Stimulated activated effector memory CD8-positive, alpha-beta T cell treated with anti-CD3 and anti-CD28 coated beads, Interleukin-12 subunit alpha, Interleukin-12 subunit beta, amount 100 ng/mL, for 72 hours (primary cell): ENCODE data around the gene CCNA1.

Source experiments
- ATAC-seq: fragments of 150-1000 bp; cut with Tn5 transposase; 2 replicates; pipeline ENCODE4 v1.10.0; 2021
- DNase-seq, 2 donors: peaks; one replicate each; pipeline ENCODE4 v3.0.0; 2021 to 2022; ENCODE audit warnings: low spot score in 2 of 2
- H3K27ac Mint-ChIP-seq: one replicate; pipeline ENCODE4 v1.8.0; 2022; ENCODE audit warnings: mild to moderate bottlenecking, mixed read lengths
- H3K36me3 Mint-ChIP-seq: one replicate; pipeline ENCODE4 v1.8.0; 2022; ENCODE audit warnings: mild to moderate bottlenecking, mixed read lengths
- H3K4me1 Mint-ChIP-seq: one replicate; pipeline ENCODE4 v1.8.0; 2022; ENCODE audit warnings: mixed read lengths
- H3K4me3 Mint-ChIP-seq: one replicate; pipeline ENCODE4 v1.8.0; 2022; ENCODE audit warnings: mild to moderate bottlenecking, mixed read lengths
- H3K9me3 Mint-ChIP-seq: one replicate; pipeline ENCODE4 v1.8.0; 2022; ENCODE audit warnings: mixed read lengths

The CCNA1 gene

DNA sequence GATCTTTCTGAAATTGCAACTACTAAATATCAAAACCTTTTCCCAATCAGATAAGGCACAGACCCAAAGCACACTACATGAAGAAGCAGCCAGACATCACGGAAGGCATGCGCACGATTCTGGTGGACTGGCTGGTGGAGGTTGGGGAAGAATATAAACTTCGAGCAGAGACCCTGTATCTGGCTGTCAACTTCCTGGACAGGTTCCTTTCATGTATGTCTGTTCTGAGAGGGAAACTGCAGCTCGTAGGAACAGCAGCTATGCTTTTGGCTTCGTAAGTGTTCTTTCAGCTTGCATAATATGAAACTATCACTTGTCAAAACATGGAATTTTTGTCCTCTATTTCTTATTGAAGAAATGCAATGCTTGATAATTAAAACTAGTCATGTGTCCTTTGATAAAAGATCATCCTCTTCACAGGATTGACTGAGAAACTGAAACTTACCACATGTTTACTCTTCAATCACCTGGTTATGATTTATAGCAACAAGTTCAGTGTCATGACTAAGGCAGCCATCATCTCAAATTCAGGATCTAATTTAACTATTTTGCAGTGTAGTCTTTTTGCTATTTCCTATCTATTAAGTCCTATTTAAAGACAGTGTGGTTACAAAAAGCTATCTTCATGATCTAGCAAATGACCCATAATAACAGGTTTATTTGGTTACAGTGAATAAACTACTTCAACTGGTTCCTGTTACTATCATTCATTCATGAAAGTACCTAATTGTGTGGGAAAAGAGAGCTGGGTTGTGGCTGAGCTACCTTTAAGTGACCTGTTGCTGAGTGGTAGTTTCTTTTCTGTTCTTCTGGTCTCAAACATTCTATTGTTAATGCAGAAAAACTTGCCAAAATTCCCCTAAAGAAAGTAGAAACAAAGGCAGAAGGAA lies 6.5 kb downstream of the CCNA1 start:
- no peak overlapping the region for H3K27ac Mint-ChIP-seq
- H3K4me3 Mint-ChIP-seq = no peak overlapping the region
- no peaks in the 10 kb centered on the region for H3K4me1 Mint-ChIP-seq
- no peaks in the 10 kb centered on the region for H3K36me3 Mint-ChIP-seq
- ATAC-seq (no peak), DNase-seq (no peak)
- peaks cover 4% of the 10 kb centered on the region for H3K9me3 Mint-ChIP-seq

DNA sequence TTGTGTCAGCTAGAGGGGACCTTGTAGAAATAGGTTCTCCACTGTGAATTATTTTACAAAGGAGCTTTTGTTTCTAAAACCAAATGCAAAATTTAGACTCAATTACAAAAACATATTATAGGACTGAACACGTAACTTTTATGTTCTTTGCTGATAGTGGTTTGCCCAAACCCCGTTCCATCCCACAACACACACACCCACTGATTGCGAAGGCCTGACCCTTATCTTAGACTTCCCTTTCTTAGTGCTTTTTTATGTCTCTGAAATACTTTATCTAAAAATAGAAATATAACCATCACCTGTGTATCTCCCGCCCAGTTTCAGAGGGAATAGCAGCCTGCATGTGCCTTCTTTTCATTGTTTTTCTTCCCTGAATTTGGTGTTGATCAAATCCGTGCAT lies 13.0 kb downstream of the CCNA1 start:
- Mint-ChIP-seq H3K4me3 (no peak overlapping the region), H3K27ac (no peak overlapping the region), H3K4me1 (no peaks in the 10 kb centered on the region), H3K9me3 (no peaks in the 10 kb centered on the region), H3K36me3 (no peaks in the 10 kb centered on the region)
- DNase-seq (no peak), ATAC-seq (no peak)

DNA sequence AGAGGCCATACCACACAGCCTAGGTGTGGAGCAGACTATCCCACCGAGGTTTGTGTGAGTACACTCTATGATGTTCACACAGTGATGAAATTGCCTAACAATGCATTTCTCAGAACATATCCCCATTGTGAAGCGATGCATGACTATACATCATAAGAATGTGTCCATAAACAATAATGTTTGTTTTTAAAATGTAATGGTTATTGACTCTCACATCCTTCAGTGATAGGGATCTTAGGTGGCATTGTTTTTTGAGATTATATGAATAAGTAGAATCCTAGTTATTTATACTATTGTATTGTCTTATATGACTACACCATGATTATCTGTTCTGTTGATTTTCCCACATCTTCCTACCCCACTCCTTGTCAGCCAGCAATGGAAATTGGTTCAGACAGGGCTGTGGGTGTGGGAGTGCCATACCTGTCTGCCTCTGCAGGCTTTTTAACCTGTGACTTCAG lies 13.6 kb downstream of the CCNA1 start:
- Mint-ChIP-seq H3K36me3 (no peaks in the 10 kb centered on the region), H3K4me3 (no peak overlapping the region), H3K9me3 (no peaks in the 10 kb centered on the region), H3K27ac (no peak overlapping the region), H3K4me1 (no peaks in the 10 kb centered on the region)
- ATAC-seq = no peak
- no peak for DNase-seq

DNA sequence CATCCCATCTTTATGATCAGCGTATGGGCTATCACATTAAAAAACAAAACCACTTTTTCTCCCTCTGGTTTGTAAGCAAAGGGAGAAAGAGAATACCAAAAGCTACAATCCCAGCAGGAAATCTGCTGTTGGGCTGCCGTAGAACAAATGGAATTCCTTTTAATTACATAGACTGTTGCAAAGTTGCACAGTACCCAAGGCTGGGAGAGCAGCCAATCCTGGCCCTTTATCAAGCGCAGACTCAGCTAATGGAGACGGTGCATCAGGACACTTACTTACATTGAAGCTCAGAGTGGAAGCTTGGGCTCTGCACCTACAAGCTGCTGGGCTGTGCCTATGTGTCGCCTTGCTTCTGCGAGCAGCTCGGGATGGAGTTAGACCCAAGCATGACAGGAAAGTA lies 15.2 kb downstream of the CCNA1 start:
- H3K36me3 Mint-ChIP-seq = no peaks in the 10 kb centered on the region

DNA sequence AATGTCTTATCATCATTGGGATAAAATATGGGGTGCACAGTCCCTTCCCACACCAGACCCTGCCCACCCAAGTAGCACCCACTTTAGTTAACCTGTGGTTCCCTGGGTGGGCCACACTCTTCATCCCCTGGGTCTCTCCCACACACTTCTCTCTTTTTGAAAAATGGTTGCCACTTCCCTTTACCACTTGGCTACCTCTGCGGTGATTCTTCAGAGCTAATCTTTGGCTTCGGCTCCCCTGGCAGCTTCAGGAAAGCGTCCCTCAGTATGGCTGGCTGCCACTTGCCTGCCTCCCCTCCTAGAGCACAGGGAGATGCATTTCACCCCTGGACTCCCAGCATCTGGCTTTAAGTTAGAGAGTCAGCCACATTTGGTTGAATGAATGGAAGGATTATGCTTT lies 18.2 kb downstream of the CCNA1 start:
- no peak for ATAC-seq
- DNase-seq = no peak
- no peak overlapping the region for H3K27ac Mint-ChIP-seq
- H3K36me3 Mint-ChIP-seq = no peaks in the 10 kb centered on the region
- H3K4me3 Mint-ChIP-seq = no peak overlapping the region
- no peaks in the 10 kb centered on the region for H3K4me1 Mint-ChIP-seq
- peaks cover 4% of the 10 kb centered on the region for H3K9me3 Mint-ChIP-seq

More for the DNA sequence above, 15.2 kb downstream of the CCNA1 start:
- Mint-ChIP-seq H3K27ac (no peak overlapping the region), H3K4me3 (no peak overlapping the region), H3K9me3 (peaks cover 4% of the 10 kb centered on the region), H3K4me1 (no peaks in the 10 kb centered on the region)
- DNase-seq (no peak), ATAC-seq (no peak)

DNA sequence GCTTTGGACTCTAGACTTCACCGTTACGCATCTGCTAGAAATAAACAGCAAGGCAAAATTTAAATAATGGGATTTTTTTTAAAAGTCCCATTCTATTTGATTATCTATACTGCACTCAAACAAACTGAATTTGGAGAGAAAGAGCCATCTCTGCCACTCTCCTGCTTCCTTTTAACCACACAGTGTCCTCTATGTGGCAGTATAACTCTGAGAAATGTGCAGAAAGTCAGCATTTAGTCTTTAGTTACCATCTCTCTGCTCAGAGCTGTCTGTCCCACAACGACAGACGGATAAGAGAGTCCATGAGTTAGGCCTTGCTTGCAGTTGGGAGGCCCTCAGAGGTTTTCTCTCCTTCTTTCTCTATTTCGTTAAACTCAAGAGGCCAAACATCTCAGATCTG lies 21.2 kb downstream of the CCNA1 start:
- Mint-ChIP-seq H3K4me3 (no peak overlapping the region), H3K27ac (no peak overlapping the region), H3K36me3 (no peaks in the 10 kb centered on the region), H3K4me1 (no peaks in the 10 kb centered on the region), H3K9me3 (peaks cover 4% of the 10 kb centered on the region)
- no peak for ATAC-seq
- DNase-seq = no peak

DNA sequence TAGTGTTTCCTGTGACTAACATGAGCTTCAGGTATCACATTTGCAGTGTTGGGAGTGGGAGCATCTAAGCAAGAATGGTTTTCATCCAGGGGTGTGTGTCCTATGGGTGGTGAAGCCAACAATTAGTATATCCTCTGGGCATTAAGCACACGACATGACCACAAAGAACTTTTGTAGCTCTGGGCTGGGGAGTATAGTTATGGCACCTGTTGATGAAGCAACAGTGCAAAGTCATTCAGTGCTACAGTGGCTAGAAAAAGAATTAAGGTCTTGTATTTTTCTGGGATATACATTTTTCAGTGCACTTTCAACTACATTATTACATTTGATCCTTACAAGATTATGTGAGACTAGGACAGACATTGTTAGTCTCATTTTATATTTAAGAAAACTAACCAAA lies 21.8 kb downstream of the CCNA1 start:
- Mint-ChIP-seq H3K4me3 (no peak overlapping the region), H3K36me3 (no peaks in the 10 kb centered on the region)
- no peak for ATAC-seq

DNA sequence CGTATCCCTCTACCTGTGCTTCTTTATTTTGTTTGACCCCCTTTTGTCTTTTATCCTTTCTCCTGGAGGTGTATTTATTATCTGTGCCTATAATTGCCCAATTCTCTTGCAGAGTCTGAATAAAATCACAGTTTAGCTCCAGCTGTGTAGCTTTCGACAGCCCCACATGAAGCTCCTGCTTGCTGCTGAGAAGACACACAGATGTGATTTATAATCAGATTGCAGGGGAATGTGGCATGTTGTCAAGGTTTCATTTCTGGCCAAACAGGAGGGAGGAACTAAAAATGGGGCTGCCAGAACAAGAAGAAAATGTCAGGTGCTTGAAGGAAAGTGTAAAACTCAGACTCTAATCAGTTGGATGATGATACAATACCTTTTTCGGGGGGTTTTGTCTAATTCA lies 22.7 kb downstream of the CCNA1 start:
- Mint-ChIP-seq H3K9me3 (peaks cover 7% of the 10 kb centered on the region), H3K4me1 (no peaks in the 10 kb centered on the region), H3K36me3 (no peaks in the 10 kb centered on the region), H3K4me3 (no peak overlapping the region), H3K27ac (no peak overlapping the region)
- DNase-seq = no peak
- no peak for ATAC-seq

More for the DNA sequence above, 21.8 kb downstream of the CCNA1 start:
- no peaks in the 10 kb centered on the region for H3K4me1 Mint-ChIP-seq
- H3K9me3 Mint-ChIP-seq = peaks cover 4% of the 10 kb centered on the region
- no peak overlapping the region for H3K27ac Mint-ChIP-seq
- no peak for DNase-seq

DNA sequence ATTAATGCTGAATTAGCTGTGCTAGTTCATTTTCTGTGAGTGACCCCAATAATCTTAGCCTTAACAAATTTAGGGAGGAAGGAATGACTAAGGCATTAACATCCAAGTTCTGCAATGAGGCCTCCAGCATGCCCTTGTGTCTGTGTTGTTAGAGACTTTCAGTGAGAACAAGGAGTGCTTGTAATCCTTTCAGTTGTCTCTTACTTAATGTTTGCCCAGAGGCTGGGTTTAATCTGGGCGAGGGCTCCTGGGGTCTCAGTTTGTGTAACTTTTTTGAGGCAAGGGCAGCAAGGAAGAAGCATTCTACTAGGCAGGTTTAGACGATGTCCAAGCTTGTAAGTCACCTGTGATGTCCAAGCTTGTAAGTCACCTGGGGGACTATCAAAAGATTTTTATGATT lies 24.3 kb downstream of the CCNA1 start:
- no peaks in the 10 kb centered on the region for H3K36me3 Mint-ChIP-seq
- DNase-seq (no peak), ATAC-seq (no peak)
- no peak overlapping the region for H3K27ac Mint-ChIP-seq
- no peaks in the 10 kb centered on the region for H3K4me1 Mint-ChIP-seq
- peaks cover 7% of the 10 kb centered on the region for H3K9me3 Mint-ChIP-seq
- H3K4me3 Mint-ChIP-seq = no peak overlapping the region

DNA sequence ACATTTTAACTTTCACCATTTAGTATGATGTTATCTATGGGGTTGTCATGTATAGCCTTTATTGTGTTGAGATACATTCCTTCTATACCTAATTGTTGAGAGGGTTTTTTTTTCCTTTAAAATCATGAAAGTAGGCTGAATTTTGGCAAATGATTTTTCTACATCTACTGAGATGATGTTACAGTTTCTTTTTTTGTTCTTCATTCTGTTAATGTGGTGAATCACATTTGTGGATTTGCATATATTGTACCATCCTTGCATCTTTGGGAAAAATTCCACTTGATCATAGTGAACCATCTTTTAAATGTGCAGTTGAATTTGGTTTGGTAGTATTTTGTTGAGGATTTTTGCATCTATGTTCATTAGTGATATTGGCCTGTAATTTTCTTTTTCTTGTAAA lies 29.2 kb downstream of the CCNA1 start:
- DNase-seq (no peak), ATAC-seq (no peak)

DNA sequence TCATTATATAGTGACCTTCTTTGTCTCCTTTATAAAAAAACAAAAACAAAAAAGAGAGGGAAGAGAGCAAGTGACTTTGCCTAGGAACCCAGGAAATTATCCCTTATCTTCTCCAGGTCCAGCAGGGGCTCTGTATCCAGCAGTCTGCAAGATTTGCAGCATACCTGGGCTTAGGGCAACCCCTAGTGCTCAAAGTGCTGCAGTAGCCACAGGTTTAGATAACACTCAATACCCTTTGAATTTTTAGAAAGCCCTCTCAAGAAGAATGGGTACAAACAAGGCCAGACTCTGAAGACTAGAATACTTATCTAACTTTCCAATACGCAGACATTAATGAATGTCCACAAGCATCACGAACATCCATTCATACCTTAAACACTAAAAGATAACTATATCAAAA lies 43.2 kb downstream of the CCNA1 start:
- ATAC-seq (no peak), DNase-seq (no peak)
- H3K9me3 Mint-ChIP-seq = peaks cover 17% of the 10 kb centered on the region
- no peak overlapping the region for H3K4me3 Mint-ChIP-seq
- H3K4me1 Mint-ChIP-seq = no peaks in the 10 kb centered on the region
- H3K36me3 Mint-ChIP-seq = no peaks in the 10 kb centered on the region
- no peak overlapping the region for H3K27ac Mint-ChIP-seq

More for the DNA sequence above, 29.2 kb downstream of the CCNA1 start:
- H3K36me3 Mint-ChIP-seq = no peaks in the 10 kb centered on the region
- H3K9me3 Mint-ChIP-seq = peaks cover 7% of the 10 kb centered on the region
- no peak overlapping the region for H3K27ac Mint-ChIP-seq
- H3K4me3 Mint-ChIP-seq = no peak overlapping the region
- no peaks in the 10 kb centered on the region for H3K4me1 Mint-ChIP-seq

DNA sequence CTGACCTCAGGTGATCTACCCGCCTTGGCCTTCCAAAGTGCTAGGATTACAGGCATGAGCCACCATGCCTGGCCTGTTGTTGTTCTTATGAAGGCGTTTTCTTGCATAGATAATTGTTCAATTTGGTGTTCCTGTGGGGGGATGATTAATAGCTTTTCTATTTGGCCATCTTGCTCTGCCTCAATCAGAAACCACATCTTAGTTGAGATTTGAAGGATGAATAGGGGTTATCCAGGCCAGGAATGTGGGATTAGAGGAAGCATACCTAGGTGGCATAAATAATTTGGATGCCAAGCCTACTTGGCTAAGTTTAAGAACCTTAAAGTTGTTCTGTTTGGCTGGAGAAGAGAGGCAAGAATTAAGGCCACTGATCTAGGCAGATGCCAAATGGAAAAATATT lies 44.4 kb downstream of the CCNA1 start:
- no peaks in the 10 kb centered on the region for H3K36me3 Mint-ChIP-seq
- no peak overlapping the region for H3K4me3 Mint-ChIP-seq
- peaks cover 22% of the 10 kb centered on the region for H3K9me3 Mint-ChIP-seq
- H3K27ac Mint-ChIP-seq = no peak overlapping the region
- H3K4me1 Mint-ChIP-seq = no peaks in the 10 kb centered on the region
- DNase-seq (no peak), ATAC-seq (no peak)

DNA sequence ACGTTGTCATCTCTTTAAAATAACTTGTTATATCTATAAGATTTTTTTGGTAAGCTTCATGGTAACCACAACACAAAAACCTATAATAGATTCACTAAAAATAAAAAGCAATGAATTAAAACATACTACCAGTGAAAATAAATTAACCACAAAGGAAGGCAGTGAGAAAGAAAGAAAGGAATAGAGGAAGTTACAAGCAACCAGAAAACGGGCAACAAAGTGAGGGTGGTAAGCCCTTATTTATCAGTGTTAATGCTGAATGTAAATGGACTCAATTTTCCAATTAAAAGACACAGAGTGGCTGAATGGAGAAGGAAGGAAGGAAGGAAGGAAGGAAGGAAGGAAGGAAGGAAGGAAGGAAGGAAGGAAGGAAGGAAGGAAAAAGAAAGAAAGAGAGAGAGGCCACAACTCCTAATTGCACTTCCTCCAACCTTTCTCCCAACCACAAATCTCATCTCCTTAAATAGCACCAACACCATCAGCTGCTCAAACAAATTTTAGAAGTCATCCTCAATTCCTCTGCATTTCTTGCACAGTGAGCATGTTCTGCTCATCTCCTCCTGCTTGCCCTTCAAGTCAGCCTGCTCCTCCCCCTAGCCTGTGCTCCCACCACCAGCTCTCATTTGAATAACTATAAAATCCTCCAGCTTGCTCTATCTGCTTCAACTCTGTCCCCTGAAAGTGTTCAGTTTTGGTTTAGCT lies 48.6 kb downstream of the CCNA1 start:
- H3K27ac Mint-ChIP-seq = no peak overlapping the region

DNA sequence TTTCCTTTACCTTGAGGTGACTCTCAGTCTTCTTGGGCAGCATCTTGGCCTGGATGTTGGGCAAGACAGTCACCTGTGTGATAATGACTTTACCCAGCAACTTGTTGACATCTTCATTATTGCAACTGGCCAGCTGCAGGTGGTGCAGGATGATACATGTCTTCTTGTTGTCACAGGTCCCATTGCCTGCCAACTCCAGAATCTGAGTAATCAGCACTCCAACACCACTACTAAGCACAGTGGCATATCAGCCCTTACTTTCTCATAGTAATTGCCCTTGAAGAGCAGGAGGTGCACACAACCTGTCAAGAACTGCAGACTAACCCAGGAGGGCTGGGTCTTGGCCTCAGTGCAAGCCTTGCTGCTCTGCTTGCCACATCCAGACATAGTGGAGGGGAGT lies 57.8 kb downstream of the CCNA1 start:
- Mint-ChIP-seq H3K27ac (no peak overlapping the region), H3K4me1 (no peaks in the 10 kb centered on the region), H3K9me3 (peaks cover 2% of the 10 kb centered on the region), H3K36me3 (no peaks in the 10 kb centered on the region), H3K4me3 (no peak overlapping the region)
- DNase-seq (no peak), ATAC-seq (no peak)

More for the DNA sequence above, 48.6 kb downstream of the CCNA1 start:
- DNase-seq (no peak), ATAC-seq (no peak)
- Mint-ChIP-seq H3K4me1 (no peaks in the 10 kb centered on the region), H3K9me3 (peaks cover 21% of the 10 kb centered on the region), H3K36me3 (no peaks in the 10 kb centered on the region), H3K4me3 (no peak overlapping the region)
